ENCODE results near the gene GOLIM4.

- TF ChIP-seq EZH2phosphoT487 (IDR thresholded peaks at IDR 0.05; ENCODE audit: borderline replicate concordance, low read length) (no peak), CTCF (conservative IDR thresholded peaks at IDR 0.05; ENCODE audit: low read depth, low read length) (no peak), EZH2 (IDR thresholded peaks at IDR 0.05; ENCODE audit: low read length, unreplicated experiment) (no peak)
Observed at GRCh38 chr3:168091302-168091858, 4.3 kb downstream of the GOLIM4 start.
